ENCODE measurements around the gene PRIM2.
"Not testable (repeated sequence)": the region's sequence is repeated elsewhere in the genome, so short reads cannot be mapped to it uniquely, and the experiment has no call there.

DNA sequence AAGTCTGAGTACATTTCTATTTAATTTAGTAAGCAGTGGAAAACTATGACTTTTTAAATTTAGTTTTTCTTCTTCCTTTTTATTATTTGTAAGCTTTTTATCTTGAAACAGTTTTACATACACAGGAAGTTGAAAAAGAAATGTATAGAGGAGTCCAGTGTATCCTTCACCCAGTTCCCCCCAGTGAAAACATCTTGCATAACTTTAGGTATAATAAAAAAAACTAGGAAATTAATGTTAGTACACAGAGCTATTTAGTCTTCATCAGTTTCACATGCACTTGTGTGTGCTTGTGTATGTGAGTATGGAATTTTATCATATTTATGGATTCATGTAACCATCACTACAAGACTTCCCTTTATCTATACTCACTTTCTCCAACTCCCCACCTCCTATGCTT, 162.8 kb downstream of the PRIM2 start:
- TF ChIP-seq CTCF (conservative IDR thresholded peaks at IDR 0.05; ENCODE audit: low read depth, low read length); EZH2 (IDR thresholded peaks at IDR 0.05; ENCODE audit: borderline replicate concordance, low read depth, low read length, poor library complexity, severe bottlenecking): not testable (repeated sequence)
